B cell (primary cell): ENCODE measurements around the gene RET. TPM values are rescaled to one million over a fixed set of nuclear protein-coding genes. Genes with fewer than 3 reads are reported as not detected.

Experiments used
- ATAC-seq: fragments of 200-7000 bp; cut with Tn5 transposase; one replicate; pipeline ENCODE4 v1.10.0; 2021; ENCODE audit warnings: low read depth, mild to moderate bottlenecking, moderate number of reproducible peaks, moderate library complexity
- CTCF ChIA-PET: fragments of 350-600 bp; sonication (Branson Sonifier 250); formaldehyde crosslinking; loops from one replicate; lab custom pipeline; 2021; ENCODE audit warnings: antibody characterized with exemption, inconsistent platforms; lab: Charles Lee
- POLR2A ChIA-PET: fragments of 350-600 bp; sonication (Branson Sonifier 250); formaldehyde crosslinking; loops from one replicate; lab custom pipeline; 2021; ENCODE audit warnings: antibody characterized with exemption; lab: Charles Lee
- DNase-seq: peaks from one replicate; pipeline ENCODE4 v3.0.0; 2013
- H2AFZ ChIP-seq: 2 replicates; pipeline ENCODE4 v1.6.1; 2012; ENCODE audit warnings: mild to moderate bottlenecking, low read depth, low read length; ENCODE audit not compliant: insufficient read depth, poor library complexity, severe bottlenecking
- H3K27ac ChIP-seq, 2 donors: 1 replicate in 1 of 2; 2 replicates in 1 of 2; pipeline ENCODE4 v1.5.1; 2012 to 2013; ENCODE audit warnings: low read length in 2 of 2, mild to moderate bottlenecking in 2 of 2, moderate library complexity in 1 of 2
- H3K27me3 ChIP-seq, 4 experiments: fragments of 200-600 bp in 1 of 4; sonication (generic) in 1 of 4; replicated peaks in 1 of 4; 1 replicate in 2 of 4; 2 replicates in 2 of 4; pipeline versions ENCODE4 v1.6.1 to v1.7.0; 2013 to 2016; ENCODE audit warnings: low read length in 3 of 4, mild to moderate bottlenecking in 2 of 4, mixed read lengths in 1 of 4, moderate library complexity in 1 of 4; ENCODE audit not compliant: insufficient read depth in 4 of 4, control insufficient read depth in 3 of 4; ENCODE audit errors: control extremely low read depth in 1 of 4
- H3K36me3 ChIP-seq, 2 experiments: replicated peaks in 1 of 2; 1 replicate in 1 of 2; 2 replicates in 1 of 2; pipeline versions ENCODE4 v1.6.1 to v1.7.1; 2013; ENCODE audit warnings: low read length in 1 of 2; ENCODE audit not compliant: insufficient read depth in 2 of 2, control insufficient read depth in 1 of 2; ENCODE audit errors: control extremely low read depth in 1 of 2, extremely low read depth in 1 of 2
- H3K4me1 ChIP-seq, 2 donors: fragments of 200-600 bp in 1 of 2; sonication (generic) in 1 of 2; 1 replicate in 1 of 2; 2 replicates in 1 of 2; pipeline versions ENCODE4 v1.5.1 to v1.6.1; 2013 to 2017; ENCODE audit warnings: low read length in 2 of 2; ENCODE audit not compliant: control insufficient read depth in 2 of 2, insufficient read depth in 2 of 2
- H3K4me2 ChIP-seq: replicated peaks from 2 replicates; pipeline ENCODE3; 2012; ENCODE audit warnings: mild to moderate bottlenecking, low read depth, low read length; ENCODE audit not compliant: poor library complexity, severe bottlenecking
- H3K4me3 ChIP-seq, 5 experiments: fragments of 200-600 bp in 1 of 5; sonication (generic) in 1 of 5; 1 replicate in 3 of 5; 2 replicates in 2 of 5; pipeline versions ENCODE4 v1.5.1 to v1.7.0; 2011 to 2016; ENCODE audit warnings: low read length in 4 of 5, mild to moderate bottlenecking in 4 of 5, low read depth in 2 of 5, control low read depth in 1 of 5, moderate library complexity in 1 of 5; ENCODE audit not compliant: insufficient read depth in 1 of 5; ENCODE audit errors: control extremely low read depth in 1 of 5, extremely low read depth in 1 of 5
- H3K79me2 ChIP-seq: fragments of 200-600 bp; sonication (generic); one replicate; pipeline ENCODE4 v1.6.0; 2016; ENCODE audit warnings: low read length; ENCODE audit not compliant: control insufficient read depth, insufficient read depth
- H3K9ac ChIP-seq: fragments of 200-600 bp; sonication (generic); 2 replicates; pipeline ENCODE4 v1.6.1; 2017; ENCODE audit warnings: mild to moderate bottlenecking, low read length, moderate library complexity
- H3K9me3 ChIP-seq, 3 donors: one replicate each; pipeline versions ENCODE4 v1.6.1 to v1.7.1; 2013; ENCODE audit warnings: low read length in 2 of 3; ENCODE audit not compliant: control insufficient read depth in 2 of 3, insufficient read depth in 1 of 3; ENCODE audit errors: control extremely low read depth in 1 of 3
- H4K20me1 ChIP-seq: 2 replicates; pipeline ENCODE4 v1.6.0; 2012; ENCODE audit warnings: mild to moderate bottlenecking, low read length; ENCODE audit not compliant: insufficient read depth, control insufficient read depth, poor library complexity, severe bottlenecking
- H3K27ac Mint-ChIP-seq: one replicate; pipeline ENCODE4 v1.8.0; 2021; ENCODE audit warnings: mixed read lengths
- H3K27me3 Mint-ChIP-seq: one replicate; pipeline ENCODE4 v1.8.0; 2021; ENCODE audit warnings: mixed read lengths
- H3K4me1 Mint-ChIP-seq: one replicate; pipeline ENCODE4 v1.8.0; 2021; ENCODE audit warnings: mixed read lengths
- H3K4me3 Mint-ChIP-seq: one replicate; pipeline ENCODE4 v1.8.0; 2021; ENCODE audit warnings: mixed read lengths
- H3K9me3 Mint-ChIP-seq: one replicate; pipeline ENCODE4 v1.8.0; 2022; ENCODE audit warnings: mixed read lengths; ENCODE audit not compliant: insufficient read depth
- CTCF ChIP-seq: fragments of 200-600 bp; IDR thresholded peaks from one replicate; pipeline ENCODE4 v1.8.0; 2022; ENCODE audit warnings: antibody characterized with exemption, mild to moderate bottlenecking
- EZH2 ChIP-seq: IDR thresholded peaks from 2 replicates; pipeline ENCODE4 v1.6.1; 2012; ENCODE audit warnings: borderline replicate concordance, low read depth, mild to moderate bottlenecking, moderate library complexity, low read length; ENCODE audit not compliant: insufficient read depth, poor library complexity, severe bottlenecking
- WGBS: methylation state at CpG from one replicate; pipeline ENCODE4 v1.1.5; 2013; ENCODE audit warnings: missing lambda C conversion rate; ENCODE audit not compliant: insufficient coverage; 5-methylcytosine and 5-hydroxymethylcytosine counted together
- intact Hi-C: fragments of 100-400 bp; cut with micrococcal nuclease; formaldehyde crosslinking; loops from one replicate; pipeline ENCODE4 v1.10.0; 2022
- polyA plus RNA-seq: library from polyadenylated mRNA; depleted of rRNA; stranded (reverse); fragments of >200 nt; gene quantifications from 2 replicates; pipeline ENCODE4 v1.2.3, GENCODE V29; 2012
- total RNA-seq, 2 donors: library from RNA; stranded (reverse); fragments of 120-200 nt in 1 of 2; gene quantifications; 1 replicate in 1 of 2; 2 replicates in 1 of 2; pipeline versions ENCODE4 v1.2.3 to v1.2.4, GENCODE V29; 2013 to 2022

RET gene
- total and polyA plus RNA-seq, 2 donors (not counting 1 experiment from before 2014, with no cell fraction given) = 0.16 to 0.27 TPM

GRCh38 chr10:43061331-43061730, 15.5 kb upstream of the RET start:
- Mint-ChIP-seq H3K4me1 (no peaks in the 10 kb centered on the region), H3K27ac (no peak overlapping the region), H3K9me3 (no peaks in the 10 kb centered on the region), H3K4me3 (no peak overlapping the region), H3K27me3 (peaks cover 18% of the 10 kb centered on the region)
- H3K27ac ChIP-seq = no peak overlapping the region
- CTCF ChIA-PET = no interaction called here
- no peak overlapping the region for H3K4me2 ChIP-seq
- H3K4me3 ChIP-seq = no peak overlapping the region
- POLR2A ChIA-PET = no interaction called here
- H3K36me3 ChIP-seq = no peaks in the 10 kb centered on the region
- H2AFZ ChIP-seq = no peak overlapping the region
- H3K79me2 ChIP-seq = no peaks in the 10 kb centered on the region
- H4K20me1 ChIP-seq = no peaks in the 10 kb centered on the region
- H3K4me1 ChIP-seq = no peaks in the 10 kb centered on the region
- intact Hi-C loops = no loop called here
- DNase-seq = no peak
- H3K9me3 ChIP-seq = no peaks in the 10 kb centered on the region
- 88% methylated on average over 8 of the region's 8 CpGs for WGBS
- no peak overlapping the region for H3K9ac ChIP-seq
- H3K27me3 ChIP-seq = peaks cover 0 to 2% (median 0%) of the 10 kb centered on the region in 4 experiments
- ATAC-seq = no peak
- TF ChIP-seq EZH2 = no peak
- TF ChIP-seq CTCF = no peak

- Mint-ChIP-seq H3K4me1 (no peaks in the 10 kb centered on the region), H3K27ac (no peak overlapping the region), H3K27me3 (peaks cover 18% of the 10 kb centered on the region), H3K9me3 (no peaks in the 10 kb centered on the region), H3K4me3 (no peak overlapping the region)
- 69% methylated on average over 5 of the region's 9 CpGs for WGBS
- Histone ChIP-seq H3K4me2 (no peak overlapping the region), H3K9ac (no peak overlapping the region), H3K9me3 (no peaks in the 10 kb centered on the region), H3K36me3 (no peaks in the 10 kb centered on the region), H3K27ac (no peak overlapping the region), H3K79me2 (no peaks in the 10 kb centered on the region), H3K4me1 (no peaks in the 10 kb centered on the region), H4K20me1 (no peaks in the 10 kb centered on the region), H3K4me3 (no peak overlapping the region), H2AFZ (no peak overlapping the region), H3K27me3 (peaks cover 0 to 2% (median 0%) of the 10 kb centered on the region in 4 experiments)
- intact Hi-C loops = no loop called here
- DNase-seq = no peak
- no peak for TF ChIP-seq CTCF
- TF ChIP-seq EZH2 = no peak
- ChIA-PET POLR2A (no interaction called here), CTCF (no interaction called here)
- no peak for ATAC-seq
Measured at GRCh38 chr10:43061760-43062159, 15.1 kb upstream of the RET start.
